ENCODE data around the gene UBC.

Gene UBC

GRCh38 chr12:124862768-124863415 is 51.6 kb downstream of the UBC start:
- peak; percentile 49 for DNase-seq

DNA sequence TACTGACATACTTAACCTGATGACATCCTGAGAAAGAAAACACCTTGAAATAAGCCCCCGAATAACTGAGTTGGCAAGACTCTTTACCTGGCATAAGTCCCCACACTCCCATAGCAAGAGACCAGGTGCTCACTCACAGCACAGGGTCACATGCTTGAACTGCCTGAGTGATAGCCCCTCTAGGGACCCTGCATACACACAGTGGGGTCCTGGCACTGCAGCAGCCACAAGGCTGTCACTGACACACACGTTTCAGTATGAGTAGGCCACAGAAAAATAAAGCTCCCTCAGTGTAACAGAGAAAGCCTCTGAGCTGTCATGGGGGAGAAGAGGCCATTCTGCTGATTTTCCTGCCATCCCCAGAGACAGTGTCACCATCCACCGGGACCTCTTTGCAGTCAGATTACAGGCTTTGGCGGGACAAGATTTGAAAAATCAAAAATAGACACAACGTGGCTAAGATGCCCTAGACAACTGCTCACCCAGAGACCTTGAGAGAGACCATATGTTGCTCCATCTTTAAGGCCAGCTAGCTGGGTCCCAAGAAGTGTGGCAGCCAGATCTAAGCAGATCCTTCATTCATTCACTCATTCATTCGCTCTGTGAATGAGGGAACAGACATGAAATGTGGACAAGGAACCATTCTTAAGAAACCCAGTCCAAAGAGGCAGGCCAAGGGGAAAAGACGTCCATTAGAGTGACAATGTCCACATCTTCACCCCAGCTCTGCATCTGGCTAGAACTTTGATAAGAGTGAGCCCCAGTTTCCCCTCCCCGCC is 52.4 kb downstream of the UBC start:
- peak; percentile 45 for DNase-seq
